ENCODE measurements around the gene C6. TPM values are rescaled to one million over a fixed set of nuclear protein-coding genes. Genes with fewer than 3 reads are reported as not detected.

The C6 gene
- total RNA-seq, 1 donor from 2014 or later = 9.8 TPM

DNA sequence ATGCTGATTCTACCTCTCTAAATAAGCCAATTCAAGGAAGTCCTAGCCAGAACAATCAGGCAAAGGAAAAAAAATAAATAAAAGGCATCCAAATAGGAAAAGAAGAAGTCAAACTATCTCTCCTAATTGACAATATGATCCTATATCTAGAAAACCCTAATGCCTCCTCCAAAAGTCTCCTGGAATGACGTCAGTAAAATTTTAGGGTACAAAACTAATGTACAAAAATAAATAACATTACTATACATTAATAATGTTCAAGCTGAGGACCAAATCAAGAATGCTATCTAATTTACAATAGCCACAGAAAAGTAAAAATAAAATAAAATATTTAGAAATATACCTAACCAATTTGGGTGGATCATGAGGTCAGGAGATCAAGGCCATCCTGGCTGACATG lies 33.8 kb upstream of the C6 start:
- TF ChIP-seq, protein P1, sequence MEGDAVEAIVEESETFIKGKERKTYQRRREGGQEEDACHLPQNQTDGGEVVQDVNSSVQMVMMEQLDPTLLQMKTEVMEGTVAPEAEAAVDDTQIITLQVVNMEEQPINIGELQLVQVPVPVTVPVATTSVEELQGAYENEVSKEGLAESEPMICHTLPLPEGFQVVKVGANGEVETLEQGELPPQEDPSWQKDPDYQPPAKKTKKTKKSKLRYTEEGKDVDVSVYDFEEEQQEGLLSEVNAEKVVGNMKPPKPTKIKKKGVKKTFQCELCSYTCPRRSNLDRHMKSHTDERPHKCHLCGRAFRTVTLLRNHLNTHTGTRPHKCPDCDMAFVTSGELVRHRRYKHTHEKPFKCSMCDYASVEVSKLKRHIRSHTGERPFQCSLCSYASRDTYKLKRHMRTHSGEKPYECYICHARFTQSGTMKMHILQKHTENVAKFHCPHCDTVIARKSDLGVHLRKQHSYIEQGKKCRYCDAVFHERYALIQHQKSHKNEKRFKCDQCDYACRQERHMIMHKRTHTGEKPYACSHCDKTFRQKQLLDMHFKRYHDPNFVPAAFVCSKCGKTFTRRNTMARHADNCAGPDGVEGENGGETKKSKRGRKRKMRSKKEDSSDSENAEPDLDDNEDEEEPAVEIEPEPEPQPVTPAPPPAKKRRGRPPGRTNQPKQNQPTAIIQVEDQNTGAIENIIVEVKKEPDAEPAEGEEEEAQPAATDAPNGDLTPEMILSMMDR (IDR thresholded peaks at IDR 0.05) = no peak
- Histone ChIP-seq H3K9me3 (no peaks in the 10 kb centered on the region), H3K27me3 (ENCODE audit: low read depth) (no peaks in the 10 kb centered on the region), H3K4me1 (no peaks in the 10 kb centered on the region), H3K27ac (no peak overlapping the region), H3K4me3 (no peak overlapping the region), H3K36me3 (no peaks in the 10 kb centered on the region)
- ATAC-seq (no peak), DNase-seq (no peak)
- intact Hi-C loops (cut with DNase I) = no loop called here

DNA sequence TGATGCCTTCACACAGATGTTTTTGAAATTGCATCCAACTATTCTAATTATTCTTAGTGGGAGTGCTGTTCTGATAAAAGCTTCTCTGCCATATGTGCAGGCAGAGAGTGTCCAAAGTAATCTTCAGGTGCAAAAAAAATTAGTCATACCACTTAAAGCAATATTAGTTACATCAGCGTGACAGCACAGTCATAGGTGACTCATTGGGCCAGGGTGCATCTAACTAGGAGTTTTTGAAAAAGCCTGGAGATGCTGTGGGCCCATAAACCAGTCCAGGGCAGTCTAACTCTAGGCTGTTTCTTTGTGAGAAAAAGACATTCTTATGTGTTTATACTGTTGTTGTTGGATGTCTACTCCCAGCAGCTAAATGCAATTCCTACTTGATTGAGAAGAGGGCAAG lies 33.0 kb upstream of the C6 start:
- DNase-seq = no peak
- H3K9me3 ChIP-seq = no peaks in the 10 kb centered on the region
- no peaks in the 10 kb centered on the region for H3K27me3 ChIP-seq (ENCODE audit: low read depth)
- no peak for ATAC-seq
- no peak overlapping the region for H3K4me3 ChIP-seq
- H3K27ac ChIP-seq = no peak overlapping the region
- TF ChIP-seq, protein P1 (IDR thresholded peaks at IDR 0.05) = no peak
- intact Hi-C loops (cut with DNase I) = no loop called here
- no peaks in the 10 kb centered on the region for H3K36me3 ChIP-seq
- no peaks in the 10 kb centered on the region for H3K4me1 ChIP-seq

DNA sequence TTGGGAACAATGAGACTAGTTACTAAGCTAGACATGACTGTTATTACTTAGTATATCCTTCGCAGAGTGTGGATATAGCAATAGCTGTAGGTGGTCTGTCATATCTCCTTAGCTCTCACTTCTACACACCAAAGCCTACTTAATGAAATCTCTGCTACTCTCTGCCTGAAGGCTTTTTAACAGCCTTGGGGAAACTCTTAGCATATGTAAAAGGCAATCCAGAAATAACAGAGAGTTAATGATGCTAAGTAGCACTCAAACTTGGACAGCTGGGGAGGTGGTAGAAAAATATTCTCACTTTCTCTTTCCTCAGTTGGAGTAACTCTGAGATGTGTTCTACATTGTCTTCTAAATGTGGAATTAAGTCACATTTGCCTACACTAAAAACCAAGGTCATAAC lies 30.2 kb upstream of the C6 start:
- H3K27me3 ChIP-seq (ENCODE audit: low read depth) = no peaks in the 10 kb centered on the region
- H3K9me3 ChIP-seq = peaks cover 4% of the 10 kb centered on the region
- no peaks in the 10 kb centered on the region for H3K4me1 ChIP-seq
- DNase-seq = no peak
- no peak overlapping the region for H3K4me3 ChIP-seq
- H3K36me3 ChIP-seq = no peaks in the 10 kb centered on the region
- intact Hi-C loops (cut with DNase I) = no loop called here
- H3K27ac ChIP-seq = no peak overlapping the region
- ATAC-seq = no peak
- TF ChIP-seq, protein P1 (IDR thresholded peaks at IDR 0.05) = no peak

DNA sequence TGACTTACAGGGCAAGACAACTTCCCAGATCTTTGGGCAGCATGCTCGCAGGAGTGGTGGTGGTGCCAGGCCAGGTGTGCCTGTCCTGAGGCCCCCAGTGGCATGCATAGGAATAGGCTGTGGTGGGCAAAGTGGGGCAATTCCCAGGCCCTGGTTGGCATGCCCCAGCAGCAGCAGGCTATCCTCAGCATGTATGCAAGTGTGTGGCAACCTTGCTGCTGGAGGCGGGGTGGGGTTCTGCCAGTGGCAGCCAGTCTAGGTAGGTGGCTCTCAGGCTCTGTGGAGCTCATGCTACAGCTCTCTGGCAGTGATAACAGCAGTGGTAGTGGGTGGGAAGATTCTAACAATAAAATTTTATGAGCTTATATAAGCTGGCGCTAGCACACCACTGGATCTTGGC lies 27.7 kb upstream of the C6 start:
- no peak overlapping the region for H3K4me3 ChIP-seq
- no peaks in the 10 kb centered on the region for H3K4me1 ChIP-seq
- H3K27ac ChIP-seq = no peak overlapping the region
- TF ChIP-seq, protein P1 (IDR thresholded peaks at IDR 0.05) = no peak
- intact Hi-C loops (cut with DNase I) = no loop called here
- DNase-seq (no peak), ATAC-seq (no peak)
- H3K36me3 ChIP-seq = no peaks in the 10 kb centered on the region
- no peaks in the 10 kb centered on the region for H3K27me3 ChIP-seq (ENCODE audit: low read depth)
- peaks cover 4% of the 10 kb centered on the region for H3K9me3 ChIP-seq

DNA sequence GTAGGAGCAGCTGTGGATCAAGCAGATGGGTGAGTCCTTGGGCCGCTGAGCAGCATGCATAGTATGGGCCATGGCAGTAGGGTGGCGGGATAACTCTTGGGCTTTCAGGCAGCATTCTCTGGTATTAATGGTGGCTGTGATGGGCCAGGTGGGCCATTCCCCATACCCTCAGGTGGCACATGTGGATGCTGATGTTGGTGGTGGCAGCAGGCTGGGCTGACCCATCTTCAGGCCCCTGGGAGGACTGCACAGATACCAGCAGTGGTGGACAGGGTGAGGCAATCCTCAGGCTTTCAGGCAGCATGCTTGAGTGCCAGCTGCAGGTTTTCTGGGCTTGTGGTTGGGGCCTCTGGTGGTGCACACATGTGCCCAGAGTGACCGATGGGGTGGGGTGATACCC lies 27.1 kb upstream of the C6 start:
- intact Hi-C loops (cut with DNase I) = no loop called here
- ATAC-seq = peak in 1 of 2 donors; percentile 21
- Histone ChIP-seq H3K36me3 (no peaks in the 10 kb centered on the region), H3K27ac (no peak overlapping the region), H3K4me1 (no peaks in the 10 kb centered on the region), H3K9me3 (peaks cover 4% of the 10 kb centered on the region), H3K4me3 (no peak overlapping the region), H3K27me3 (ENCODE audit: low read depth) (no peaks in the 10 kb centered on the region)
- TF ChIP-seq, protein P1 (IDR thresholded peaks at IDR 0.05) = no peak
- no peak for DNase-seq

DNA sequence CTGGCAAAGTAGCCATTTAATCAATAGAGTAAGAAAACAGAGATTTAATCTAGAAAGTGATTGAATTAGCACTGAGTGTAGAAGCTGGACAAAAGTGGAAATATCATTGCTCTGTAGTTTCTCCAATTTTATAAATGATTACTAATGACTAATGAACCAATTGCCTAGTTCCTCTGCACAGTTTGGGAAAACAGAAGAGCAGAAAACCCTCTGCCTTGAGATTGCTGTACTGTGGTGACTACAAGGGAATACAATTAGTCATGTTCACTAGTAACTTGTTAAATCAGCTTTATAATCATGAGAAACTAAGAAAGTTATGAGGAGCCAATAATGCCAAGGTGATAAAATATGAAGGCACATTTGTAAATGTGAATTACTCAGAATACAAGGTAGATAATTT lies 21.1 kb upstream of the C6 start:
- Histone ChIP-seq H3K4me1 (no peaks in the 10 kb centered on the region), H3K27me3 (ENCODE audit: low read depth) (no peaks in the 10 kb centered on the region), H3K4me3 (no peak overlapping the region), H3K9me3 (peaks cover 12% of the 10 kb centered on the region), H3K27ac (no peak overlapping the region), H3K36me3 (no peaks in the 10 kb centered on the region)
- intact Hi-C loops (cut with DNase I) = no loop called here
- TF ChIP-seq, protein P1 (IDR thresholded peaks at IDR 0.05) = no peak
- ATAC-seq (no peak), DNase-seq (no peak)

All from lower lobe of right lung (tissue), 2 donors.